HG03064 (cell line): Measurements from ENCODE around the gene PTPN13.
"Not testable (repeated sequence)": the region's sequence is repeated elsewhere in the genome, so short reads cannot be mapped to it uniquely, and the experiment has no call there.

Experiments used
- ATAC-seq: cut with Tn5 transposase; IDR thresholded peaks from one replicate; pipeline ENCODE4 v1.9.1; 2021; ENCODE audit warnings: low read depth; ENCODE audit not compliant: unreplicated experiment

PTPN13 gene

DNA sequence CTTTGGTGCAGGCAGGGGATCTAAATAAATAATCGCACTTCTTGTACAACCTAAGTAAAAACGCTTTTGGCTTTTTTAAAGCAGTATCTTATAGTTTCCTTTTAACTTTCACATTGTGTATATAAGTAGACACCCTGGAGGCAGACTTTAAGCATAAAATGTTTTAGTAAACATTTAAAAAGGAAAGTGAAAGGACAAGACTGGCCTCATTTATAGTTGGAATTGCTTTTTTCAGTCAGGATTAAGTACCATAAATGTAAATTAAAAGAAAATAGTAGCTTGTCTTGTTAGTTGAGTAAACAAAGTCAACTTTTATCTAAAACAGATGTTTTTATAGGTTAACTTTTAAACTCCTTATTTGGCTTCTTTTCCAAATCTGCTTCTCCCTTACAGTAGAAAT, 39.7 kb downstream of the PTPN13 start:
- no peak for ATAC-seq

GRCh38 chr4:86640469-86640868, 46.4 kb downstream of the PTPN13 start:
- ATAC-seq = no peak

GRCh38 chr4:86641516-86642090, 47.5 kb downstream of the PTPN13 start:
- ATAC-seq = no peak

DNA sequence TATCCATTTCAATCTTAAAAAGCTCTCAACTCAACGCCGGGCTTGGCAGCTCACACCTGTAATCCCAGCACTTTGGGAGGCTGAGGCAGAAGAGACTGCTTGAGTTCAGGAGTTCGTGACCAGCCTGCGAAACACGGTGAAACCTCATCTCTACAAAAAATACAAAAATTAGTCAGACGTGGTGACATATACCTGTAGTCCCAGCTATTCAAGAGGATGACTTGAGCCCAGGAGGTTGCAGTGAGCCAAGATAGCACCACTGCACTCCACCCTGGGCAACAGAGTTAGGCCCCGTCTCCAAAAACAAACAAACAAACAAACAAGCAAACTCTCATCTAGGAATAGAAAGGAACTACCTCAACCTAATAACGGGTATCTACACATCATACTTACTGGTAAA, 50.8 kb downstream of the PTPN13 start:
- no peak for ATAC-seq

DNA sequence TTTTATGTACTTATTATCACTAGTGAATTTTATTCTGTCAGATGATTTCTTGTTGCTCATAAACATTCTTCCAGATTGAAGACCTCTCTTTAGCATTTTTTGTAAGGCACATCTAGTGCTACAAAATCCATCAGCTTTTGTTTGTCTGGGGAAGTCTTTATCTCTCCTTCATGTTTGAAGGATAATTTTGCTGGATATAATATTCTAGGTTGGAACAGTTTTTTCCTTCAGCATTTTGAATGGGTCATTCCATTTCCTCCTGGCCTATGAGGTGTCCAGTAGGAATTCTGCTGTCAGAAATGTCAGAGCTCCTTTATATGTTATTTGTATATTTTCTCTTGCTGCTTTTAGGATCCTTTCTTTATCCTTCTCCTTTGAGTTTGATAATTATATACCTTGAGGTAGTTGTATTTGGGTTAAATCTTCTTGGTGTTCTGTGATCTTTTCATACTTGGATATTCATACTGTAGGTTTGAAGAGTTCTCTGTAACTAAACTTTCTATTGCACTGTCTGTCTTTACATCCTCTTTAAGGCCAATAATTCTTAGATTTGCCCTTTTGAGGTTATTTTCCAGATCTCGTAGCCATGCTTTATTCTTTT, 58.3 kb downstream of the PTPN13 start:
- ATAC-seq = no peak

DNA sequence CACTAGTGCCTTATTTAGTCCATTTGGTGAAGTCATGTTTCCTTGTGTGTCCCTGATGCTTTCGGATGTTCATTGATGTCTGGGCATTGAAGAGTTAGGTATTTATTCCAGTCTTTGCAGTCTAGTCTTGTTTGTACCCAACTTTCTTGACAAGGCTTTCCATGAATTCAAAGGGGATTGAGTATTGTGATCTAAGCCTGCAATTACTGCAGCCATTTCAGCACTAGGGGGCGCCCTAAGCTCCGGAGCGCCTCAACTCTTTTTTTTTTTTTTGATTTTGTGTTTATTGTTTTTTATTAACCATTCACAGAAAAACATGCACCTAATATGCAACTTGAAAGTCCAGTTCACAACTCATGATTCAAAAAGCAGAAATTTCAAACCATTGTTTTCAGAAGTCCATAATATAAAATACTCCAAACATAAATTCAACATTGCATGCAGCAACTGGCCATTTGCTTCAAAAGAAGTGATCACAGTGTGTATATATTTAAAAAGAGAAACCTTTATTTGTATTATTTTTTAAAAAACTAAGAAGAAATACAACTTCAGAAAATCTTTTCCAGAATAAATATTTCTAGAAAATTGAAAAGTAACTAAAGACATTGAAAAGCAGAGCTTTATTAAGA, 59.2 kb downstream of the PTPN13 start:
- ATAC-seq = no peak

GRCh38 chr4:86656781-86657180, 62.7 kb downstream of the PTPN13 start:
- not testable (repeated sequence) for ATAC-seq

GRCh38 chr4:86657382-86657781, 63.3 kb downstream of the PTPN13 start:
- no peak for ATAC-seq

DNA sequence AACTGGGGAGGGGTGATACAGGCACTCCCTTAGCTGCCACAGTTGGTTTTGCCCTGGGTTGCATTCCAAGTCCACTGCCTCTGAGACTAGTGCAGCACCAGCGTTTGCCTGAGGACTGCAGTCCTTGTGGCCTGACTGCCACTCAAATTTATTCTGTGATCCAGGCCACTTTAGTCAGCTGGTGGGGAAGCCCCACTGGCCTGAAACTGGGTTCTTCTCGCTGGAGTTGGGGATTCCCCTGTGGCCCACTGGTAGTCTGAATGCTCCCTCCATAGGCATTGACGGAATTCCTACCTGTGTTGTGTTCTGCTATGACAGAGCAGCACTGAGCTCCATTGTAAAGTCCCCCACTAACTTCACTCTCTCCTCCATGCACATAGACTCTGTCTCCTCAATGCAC, 63.8 kb downstream of the PTPN13 start:
- no peak for ATAC-seq

GRCh38 chr4:86660401-86660800, 66.3 kb downstream of the PTPN13 start:
- no peak for ATAC-seq

GRCh38 chr4:86661006-86661405, 66.9 kb downstream of the PTPN13 start:
- no peak for ATAC-seq

GRCh38 chr4:86661418-86661817, 67.3 kb downstream of the PTPN13 start:
- no peak for ATAC-seq

- ATAC-seq = no peak
Observed at GRCh38 chr4:86664959-86665358, 70.8 kb downstream of the PTPN13 start.

DNA sequence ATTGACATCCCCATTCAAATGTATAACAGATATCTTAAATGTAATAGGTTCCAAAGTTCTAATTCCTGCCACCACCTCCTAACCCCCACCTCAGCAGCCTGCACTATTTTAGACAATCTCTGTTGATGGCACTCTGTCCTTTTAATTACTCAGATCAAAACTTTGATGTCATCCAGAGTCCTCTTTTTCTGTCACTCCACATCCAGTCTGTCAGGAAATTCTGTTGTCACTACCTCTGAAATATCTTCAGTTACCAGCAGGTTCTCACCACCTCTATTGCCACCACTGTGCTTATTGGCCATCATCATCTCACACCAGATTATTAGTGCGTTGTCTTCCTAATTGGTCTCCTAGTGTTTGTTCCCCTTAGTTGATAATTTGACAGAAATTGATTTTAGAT, 76.2 kb downstream of the PTPN13 start:
- ATAC-seq = no peak

DNA sequence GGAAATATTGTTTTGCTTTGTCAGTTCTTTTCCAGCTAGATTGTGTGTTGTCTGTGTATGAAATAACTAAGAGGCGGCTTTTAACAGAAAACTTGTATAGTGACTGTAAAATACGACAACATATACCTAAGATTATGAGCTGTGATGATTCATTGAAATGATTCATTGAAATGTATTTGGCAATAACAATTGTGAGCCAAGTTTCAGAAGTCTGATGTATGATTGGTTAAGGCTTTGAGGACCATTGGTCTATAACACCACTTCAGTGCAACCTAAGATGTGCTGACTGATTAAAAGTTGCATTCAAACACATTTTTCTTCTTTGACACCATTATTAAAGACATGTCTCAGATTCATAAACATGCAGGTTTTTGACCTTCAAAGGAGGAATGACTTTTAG, 76.6 kb downstream of the PTPN13 start:
- ATAC-seq = no peak

GRCh38 chr4:86675548-86675947, 81.4 kb downstream of the PTPN13 start:
- no peak for ATAC-seq

DNA sequence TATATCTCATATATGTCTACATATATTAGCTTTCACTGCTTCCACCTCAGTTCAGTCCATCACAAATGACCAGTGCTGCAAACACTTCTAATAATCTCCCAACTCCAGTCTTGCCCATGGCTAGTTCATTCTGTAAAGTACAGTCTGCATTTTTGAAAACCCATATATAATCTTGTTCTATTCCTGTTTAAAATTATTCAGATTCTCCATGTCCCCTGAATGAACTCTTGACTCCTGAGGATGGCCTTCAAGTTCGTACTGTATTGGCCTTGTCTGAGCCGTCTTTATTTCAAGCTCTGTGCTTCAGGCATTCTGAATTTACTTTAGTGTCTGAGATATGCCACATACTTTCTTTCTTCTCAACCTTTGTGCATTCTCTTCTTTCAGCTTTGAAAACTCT, 84.7 kb downstream of the PTPN13 start:
- ATAC-seq = no peak

DNA sequence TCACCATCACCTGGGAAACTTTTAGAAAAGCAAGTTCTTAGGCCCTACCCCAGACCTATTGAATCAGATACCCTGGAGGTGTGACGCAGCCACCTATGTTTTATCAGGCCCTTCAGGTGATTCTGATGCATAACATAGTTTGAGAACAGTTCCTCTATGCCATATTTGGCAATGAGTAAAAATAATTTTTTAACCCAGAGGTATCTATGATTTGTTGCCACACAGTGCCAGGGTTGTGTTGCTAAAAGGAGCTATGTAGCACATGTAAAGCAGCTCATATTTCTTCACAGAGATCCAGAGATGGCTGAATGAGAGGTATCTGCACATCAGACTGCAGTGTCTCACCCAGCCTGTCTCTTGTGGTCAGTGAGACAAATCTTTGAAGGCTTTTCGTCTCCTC, 85.3 kb downstream of the PTPN13 start:
- no peak for ATAC-seq

GRCh38 chr4:86683167-86683566, 89.1 kb downstream of the PTPN13 start:
- ATAC-seq = no peak

- ATAC-seq = no peak
Observed at GRCh38 chr4:86683983-86684382, 89.9 kb downstream of the PTPN13 start.

DNA sequence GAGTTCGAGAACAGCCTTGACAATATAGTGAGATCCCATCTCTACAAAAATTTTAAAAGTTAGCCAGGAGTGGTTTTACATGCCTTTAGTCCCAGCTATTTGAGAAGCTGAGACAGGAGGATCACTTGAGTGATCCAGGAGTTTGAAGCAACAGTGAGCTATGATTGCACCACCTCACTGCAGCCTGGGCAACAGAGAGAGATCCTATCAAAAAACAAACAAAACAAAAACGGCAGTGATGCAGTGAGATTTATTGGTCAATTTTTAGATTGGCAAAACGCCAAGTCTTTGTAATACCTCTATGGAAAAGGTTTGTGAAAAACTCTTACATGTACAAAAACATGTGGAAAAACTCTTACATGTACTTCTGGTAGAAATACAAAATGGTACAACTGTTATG, 91.3 kb downstream of the PTPN13 start:
- ATAC-seq = no peak

DNA sequence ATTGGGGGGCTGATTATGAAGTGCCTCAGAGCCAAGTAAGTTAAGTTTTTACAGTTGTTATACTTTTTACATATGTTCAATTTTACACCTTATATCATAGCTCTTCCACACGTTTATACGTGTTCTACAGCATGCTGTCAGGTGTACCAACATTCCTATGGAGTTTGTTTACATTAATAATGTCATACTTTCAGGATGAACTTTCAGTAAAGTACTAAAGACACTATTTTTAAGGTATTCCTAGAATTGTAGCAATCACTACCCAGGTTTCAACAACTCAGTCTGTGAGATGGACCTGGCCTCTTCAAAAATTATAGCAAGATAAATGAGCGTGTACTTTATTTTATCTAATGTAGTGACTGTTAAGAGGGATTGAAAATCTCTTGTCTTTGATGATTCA, 92.6 kb downstream of the PTPN13 start:
- no peak for ATAC-seq
